Cerebellar cortex (tissue), 1 donor: Measurements from ENCODE around the gene LEMD1.
"Not testable (repeated sequence)": the region's sequence is repeated elsewhere in the genome, so short reads cannot be mapped to it uniquely, and the experiment has no call there.

ENCODE experiments used
- DNase-seq: peaks from one replicate; pipeline ENCODE4 v3.0.0-alpha.2; 2015; ENCODE audit warnings: low spot score

The LEMD1 gene

DNA sequence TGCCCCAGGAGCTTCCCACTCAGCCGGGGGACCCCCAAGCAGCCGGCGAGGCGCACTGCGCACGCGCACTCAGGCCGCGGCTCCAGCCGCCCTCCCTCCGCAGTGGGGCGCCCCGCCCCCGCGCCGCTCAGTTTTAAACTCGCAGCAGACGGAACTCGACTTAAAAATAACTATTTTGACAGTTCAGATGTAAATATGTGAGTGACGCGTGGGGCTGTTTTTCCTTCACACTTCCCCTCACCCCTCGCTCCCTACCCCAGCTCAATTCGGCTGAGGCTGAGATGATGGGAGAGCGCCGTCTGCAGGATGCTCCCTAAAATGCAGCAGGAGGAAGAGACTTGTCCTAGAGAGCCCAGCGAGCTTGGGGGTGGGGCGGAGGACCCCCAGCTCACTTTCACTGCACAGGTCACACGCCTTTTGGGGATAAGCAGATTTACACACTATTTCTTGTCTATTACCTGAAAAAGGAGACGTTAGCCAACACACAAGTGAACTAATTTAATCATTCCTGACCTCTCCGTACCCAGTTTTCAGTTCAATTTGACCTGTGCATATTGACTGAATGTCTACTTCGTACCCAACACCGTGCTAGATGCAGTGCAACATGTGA, 8.9 kb upstream of the LEMD1 start:
- DNase-seq: peak; percentile 69

DNA sequence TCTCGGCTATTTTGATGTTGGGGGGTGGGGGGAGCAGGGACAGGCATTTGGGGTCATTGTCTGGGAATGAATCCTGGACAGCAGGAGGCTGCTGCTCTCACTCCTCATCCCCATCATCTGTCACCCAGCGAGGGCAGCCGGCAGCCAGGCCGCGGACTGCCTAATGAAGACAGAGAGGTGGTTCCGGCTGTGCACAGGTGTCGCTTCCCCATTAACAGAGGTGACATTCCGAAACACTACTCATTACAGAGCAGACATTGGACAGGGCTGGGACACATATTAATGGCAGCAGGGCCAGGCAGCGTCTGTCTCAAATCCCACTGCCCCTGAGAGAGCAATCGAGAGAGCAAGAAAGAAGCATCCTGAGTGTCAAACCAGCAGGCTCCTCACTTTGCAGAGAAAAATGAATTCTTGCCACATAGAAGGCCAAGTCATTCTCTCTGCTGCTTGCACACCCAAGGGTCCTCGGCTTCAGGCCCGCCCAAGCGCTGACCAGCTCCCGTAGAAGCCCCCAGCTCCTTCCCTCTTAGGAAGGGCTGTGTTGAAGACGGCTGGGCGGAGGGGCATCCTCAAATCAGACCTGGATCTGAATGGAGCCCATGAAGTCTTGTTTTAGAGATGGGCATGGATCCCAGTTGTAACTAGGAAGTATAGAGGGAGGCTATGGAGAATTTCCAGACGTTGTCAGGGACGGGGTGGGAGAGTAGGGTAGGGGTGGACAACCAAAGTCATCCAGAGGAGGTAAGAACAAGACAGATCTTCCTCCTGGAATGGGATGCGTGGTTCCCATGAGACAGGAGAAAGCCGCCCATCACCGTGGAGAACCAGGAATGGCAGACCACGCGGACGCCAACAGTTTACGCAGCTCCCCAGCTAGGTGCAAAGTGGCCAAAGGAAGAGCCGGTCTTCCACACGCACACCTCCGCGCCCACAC, 8.2 kb upstream of the LEMD1 start:
- peak; percentile 71 for DNase-seq

DNA sequence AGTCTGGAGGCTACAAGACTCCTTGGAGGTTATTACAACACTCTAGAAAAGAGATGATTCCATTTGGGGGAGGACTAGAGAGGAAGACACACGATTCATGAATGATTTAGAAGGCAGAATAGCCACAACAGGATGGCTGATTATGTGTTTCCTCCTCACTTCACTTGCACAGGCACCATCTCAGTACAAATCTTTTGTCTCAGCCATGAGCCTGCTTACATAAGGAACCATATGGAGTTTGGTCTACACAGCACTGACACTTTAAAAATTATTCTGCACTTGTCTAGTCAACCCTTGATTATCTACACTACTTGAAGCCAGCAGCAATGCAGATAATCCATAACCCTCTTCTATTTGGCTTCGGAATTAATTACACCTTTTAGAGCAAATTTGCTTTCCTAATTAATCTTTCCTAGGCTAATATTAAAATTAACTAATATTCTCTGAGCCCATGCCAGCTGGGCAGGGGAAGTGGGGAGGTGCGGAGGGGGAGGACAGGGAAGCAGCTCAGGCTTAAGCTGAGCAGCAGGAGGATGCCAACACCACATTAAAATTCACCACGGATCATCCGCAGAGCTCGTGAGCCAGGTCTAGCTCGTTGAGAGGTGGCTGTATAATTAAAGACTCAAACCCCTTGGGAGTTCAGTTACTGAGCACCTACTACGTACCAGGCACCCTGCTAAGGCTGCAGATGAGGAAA, 3.2 kb upstream of the LEMD1 start:
- peak; percentile 61 for DNase-seq

DNA sequence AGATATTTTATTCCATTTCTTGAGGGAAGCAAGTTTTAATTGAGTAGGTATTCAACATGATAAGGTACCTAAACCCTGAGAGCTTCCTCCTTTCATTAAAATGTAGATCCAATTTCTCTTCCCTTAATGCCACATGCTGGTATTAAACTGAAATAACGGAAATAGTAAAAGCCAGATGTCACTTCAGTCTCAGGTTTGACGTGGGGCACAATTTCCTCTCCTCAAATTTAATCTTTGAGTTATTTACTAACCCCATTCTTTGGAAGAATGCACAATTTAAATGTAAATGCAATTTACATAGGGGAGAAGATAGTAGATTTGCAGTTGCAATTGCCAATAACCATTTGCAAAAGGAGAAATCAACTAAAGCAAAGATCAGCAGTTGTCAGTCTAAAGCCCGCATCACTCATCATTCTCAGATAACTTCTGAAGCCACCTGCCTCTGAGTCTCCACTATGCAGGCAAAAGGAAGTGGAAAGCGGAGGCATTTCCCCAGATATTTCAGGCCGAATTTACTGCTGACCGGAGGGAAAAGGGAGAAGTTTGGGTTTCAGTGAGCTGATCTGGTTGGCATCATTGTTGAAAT, 2.1 kb upstream of the LEMD1 start:
- no peak for DNase-seq

DNA sequence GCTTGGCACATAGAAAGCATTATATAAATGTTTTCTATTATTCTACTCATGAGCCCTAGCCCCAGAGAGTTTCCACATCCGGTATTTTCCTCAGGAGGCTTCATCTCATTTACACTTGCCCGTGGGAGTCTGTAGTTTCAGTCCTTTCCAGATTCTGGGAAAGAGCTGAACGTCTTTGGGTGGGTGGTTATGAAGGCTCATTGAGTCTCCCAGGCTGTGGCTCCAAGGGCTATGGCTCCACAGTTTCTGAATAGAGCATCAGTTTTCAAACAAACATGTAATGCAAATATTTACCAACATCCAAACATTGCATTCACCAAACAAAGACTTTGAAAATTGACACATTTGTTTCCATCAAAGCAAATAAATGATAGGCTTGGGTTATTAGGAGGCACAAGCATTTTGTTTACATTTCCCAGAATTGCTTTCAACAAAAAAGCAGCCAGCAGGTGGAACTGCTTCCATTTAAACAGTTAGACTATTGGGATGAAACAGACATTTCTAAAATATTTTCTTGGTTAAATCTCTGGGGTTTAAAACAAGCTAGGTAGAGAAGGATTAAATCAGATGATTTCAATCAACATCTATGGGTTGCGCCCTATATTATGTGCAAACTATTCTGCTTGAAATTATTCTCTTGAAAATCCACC, 1.3 kb upstream of the LEMD1 start:
- DNase-seq: peak; percentile 61

DNA sequence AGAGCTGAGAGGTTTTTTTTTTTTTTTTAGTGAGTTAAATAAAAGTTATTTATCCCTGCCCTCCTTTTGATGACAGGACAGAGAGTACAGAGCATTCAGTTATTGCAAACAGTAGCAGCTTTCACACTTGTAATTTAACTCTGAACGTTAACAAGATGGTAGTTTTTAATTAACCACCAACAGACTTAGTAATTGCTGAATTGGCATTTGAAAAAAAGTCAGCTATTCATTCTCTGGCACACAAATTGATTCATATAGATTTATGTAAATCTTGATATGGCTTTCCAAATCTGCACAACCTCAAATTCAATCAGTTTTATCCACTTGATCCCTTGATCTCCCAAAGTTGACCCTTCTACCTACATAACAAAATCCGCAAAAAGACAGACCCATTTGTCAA, 918 bp downstream of the LEMD1 start:
- DNase-seq: no peak

DNA sequence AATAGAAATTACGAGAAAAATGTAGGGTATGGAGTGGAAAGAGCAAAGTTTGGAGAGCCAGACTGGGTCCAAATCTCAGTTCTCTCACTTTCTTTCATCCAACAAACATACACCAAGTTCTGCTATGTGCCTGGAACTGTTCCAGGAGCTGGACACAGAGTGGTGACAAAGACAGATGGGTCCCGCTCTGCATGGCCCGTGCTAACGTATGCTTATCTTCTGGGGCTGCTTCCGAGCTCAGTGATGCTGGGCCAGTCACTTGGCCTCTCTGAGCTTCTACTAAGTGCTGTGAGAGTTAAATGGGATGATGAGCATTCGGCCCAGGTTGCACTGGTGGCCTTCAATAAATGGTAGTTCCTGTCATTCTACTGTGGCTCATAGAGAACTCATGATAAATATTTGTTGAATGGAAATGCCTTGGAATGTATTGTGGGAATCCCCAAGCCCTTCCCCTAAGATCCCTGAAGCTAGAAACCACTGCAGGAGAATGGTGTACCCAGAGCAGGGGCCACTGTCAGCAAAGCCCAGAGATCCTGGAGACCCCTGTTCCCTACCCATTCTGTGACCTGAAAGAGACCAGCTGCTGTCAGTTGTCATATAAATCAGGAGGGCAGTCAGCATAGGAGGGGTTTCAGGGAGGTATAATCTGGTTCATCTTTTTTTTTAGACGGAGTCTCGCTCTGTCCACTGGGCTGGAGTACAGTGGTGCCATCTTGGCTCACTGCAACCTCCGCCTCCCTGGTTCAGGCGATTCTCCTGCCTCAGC, 3.8 kb downstream of the LEMD1 start:
- DNase-seq: peak; percentile 46

DNA sequence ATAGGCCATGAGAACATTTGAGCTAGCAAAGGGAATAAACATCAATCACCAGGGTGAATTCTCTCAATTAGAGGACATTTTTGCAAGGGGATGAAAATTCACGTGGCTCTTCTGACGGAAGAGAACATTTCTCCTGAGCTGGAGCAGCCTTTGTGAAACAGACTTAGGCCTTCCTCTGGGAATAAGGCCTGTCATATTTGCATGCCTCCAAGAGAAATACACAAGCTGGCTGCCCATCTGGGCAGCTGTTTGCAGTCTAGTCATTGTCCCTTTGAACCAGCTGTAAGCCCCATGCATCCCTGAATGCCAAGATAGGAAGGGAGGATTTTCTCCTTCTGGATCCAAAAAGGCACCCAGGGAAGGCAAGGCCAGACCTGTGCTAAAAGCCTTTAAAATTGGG, 5.5 kb downstream of the LEMD1 start:
- no peak for DNase-seq

DNA sequence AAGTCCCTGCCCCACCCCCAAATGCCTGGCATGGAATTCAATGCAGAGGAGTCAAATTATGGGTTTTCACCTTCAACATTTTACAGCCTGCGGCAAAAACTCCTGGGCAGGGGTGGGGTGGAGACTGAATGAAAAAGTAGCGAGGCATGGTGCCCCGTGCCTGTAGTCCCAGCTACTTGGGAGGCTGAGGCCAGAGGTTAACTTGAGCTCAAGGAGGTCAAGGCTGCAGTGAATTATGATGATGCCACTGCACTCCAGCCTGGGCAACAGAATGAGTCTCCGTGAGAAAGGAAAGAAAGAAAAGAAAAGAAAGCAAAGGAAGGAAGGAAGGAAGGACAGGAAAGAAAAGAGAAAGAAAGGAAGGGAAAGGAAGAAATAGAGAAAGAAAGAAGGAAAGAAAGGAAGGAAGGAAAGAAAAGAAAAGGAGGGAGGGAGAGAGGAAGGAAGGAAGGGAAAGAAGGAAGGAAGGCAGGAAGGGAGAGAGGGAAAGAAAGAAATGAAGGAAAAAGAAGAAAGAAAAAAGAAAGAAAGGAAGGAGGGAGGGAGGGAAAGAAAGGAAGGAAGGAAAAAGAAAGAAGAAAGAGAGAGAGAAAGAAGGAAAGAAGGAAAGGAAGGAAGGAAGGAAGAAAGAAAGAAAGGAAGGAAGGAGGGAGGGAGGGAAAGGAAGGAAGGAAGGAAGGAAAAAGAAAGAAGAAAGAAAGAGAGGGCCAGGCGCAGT, 11.1 kb downstream of the LEMD1 start:
- DNase-seq: no peak

DNA sequence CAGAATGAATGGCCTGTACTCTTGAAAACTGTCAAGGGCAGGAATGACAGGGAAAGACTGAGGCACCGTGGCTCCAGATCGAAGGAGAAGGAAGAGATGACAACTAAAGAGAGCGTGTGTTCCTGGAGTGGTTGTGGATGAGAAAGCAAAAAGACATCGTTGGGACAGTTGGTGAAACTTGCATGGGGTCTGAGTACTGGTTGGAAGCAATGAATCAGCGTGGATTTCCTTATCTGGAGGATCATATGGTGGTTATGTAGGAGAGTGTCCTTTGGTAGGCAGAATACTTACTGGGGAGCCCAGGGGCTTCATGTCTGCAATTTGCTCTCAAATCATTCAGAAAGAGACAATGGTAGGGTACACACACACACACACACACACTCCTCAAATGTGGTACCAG, 13.9 kb downstream of the LEMD1 start:
- DNase-seq: no peak

DNA sequence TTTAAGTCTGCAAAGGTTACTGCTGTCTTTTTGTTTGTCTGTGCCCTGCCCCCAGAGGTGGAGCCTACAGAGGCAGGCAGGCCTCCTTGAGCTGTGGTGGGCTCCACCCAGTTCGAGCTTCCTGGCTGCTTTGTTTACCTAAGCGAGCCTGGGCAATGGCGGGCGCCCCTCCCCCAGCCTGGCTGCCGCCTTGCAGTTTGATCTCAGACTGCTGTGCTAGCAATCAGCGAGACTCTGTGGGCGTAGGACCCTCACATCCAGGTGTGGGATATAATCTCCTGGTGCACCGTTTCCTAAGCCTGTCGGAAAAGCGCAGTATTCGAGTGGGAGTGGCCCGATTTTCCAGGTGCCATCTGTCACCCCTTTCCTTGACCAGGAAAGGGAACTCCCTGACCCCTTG, 15.6 kb downstream of the LEMD1 start:
- not testable (repeated sequence) for DNase-seq

DNA sequence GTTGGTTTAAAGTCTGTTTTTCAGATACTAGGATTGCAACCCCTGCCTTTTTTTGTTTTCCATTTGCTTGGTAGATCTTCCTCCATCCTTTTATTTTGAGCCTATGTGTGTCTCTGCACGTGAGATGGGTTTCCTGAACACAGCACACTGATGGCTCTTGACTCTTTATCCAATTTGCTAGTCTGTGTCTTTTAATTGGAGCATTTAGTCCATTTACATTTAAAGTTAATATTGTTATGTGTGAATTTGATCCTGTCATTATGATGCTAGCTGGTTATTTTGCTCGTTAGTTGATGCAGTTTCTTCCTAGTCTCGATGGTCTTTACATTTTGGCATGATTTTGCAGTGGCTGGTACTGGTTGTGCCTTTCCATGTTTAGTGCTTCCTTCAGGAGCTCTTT, 17.4 kb downstream of the LEMD1 start:
- DNase-seq: not testable (repeated sequence)

DNA sequence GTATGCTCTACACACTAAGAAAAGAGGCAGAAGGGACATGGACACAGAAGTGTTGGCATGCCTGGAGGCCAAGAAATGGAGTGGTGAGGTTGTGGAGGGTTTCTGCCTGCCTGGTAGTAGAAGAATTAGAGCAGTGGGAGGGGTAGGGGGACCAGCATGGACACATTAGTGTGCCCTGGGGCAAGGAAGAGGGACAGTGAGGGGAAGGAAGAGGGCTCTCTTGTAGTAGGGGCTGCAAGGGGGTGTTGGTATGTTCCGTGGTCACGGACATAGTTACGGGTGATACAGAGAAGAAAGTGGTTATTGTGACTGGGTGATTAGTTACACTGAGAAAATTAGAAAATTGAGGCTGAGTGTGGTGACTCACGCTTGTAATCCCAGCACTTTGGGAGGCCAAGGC, 23.3 kb downstream of the LEMD1 start:
- DNase-seq: no peak

DNA sequence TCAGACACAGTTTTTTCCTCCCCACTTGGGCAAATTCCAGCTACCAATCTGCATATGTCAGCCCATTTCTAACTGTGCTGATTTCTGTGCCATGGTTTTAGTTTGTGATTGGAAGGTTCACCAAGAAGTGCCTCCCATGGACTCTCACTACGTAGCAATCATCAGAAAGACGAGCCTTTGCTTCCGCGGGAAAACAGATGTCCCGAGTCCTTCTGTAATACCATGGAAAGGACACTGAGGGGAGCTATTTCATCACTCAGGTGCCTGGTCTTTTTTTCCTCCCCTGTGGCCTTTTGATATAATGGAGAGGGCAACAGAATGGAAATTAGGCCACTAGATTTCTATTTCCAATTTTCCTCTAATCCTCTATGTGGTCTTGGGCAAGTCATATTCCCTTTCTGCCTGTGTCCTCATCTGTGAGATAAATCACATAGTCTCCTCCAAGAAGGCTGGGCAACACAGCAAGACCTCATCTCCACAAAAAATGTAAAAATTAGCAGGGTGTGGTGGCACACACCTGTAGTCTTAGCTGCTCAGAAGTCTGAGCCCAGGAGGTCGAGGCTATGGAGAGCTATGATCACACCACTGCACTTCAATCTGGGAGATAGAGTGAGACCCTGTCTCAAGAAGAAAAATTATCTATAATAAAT, 24.8 kb downstream of the LEMD1 start:
- DNase-seq: peak; percentile 91

DNA sequence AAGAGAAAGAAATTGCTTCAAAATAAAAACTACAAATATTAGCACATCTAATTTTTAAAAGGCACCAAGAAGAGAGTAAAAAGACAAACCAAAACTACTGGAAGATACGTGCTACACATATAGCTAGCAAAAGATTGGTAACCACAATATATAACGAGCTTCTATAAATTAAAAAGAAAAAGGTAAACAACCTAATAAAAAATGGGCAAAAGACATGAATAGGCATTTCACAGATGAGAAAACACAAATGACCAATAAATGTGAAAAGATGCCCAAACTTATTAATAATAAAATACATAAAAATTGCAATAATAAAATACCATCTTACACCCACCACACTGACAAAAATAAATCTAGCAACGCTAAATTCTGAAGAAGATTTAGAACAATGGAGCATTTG, 26.2 kb downstream of the LEMD1 start:
- no peak for DNase-seq

DNA sequence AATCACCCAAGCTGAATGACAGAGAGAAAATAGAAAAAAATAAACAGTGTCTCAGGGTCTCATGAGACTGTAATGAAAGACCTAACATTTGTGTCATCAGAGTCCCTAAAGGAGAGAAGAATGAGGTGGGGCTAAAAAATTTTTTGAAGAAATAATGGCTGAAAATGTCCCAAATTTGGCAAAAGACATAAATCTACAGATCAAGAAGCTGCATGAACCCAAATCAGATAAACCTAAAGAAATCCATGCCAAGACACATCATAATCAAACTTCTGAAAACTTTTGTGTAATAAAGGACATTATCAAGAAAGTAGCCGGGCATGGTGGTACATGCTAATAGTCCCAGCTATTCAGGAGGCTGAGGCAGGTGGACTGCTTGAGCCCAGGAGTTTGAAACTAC, 29.2 kb downstream of the LEMD1 start:
- DNase-seq: no peak

DNA sequence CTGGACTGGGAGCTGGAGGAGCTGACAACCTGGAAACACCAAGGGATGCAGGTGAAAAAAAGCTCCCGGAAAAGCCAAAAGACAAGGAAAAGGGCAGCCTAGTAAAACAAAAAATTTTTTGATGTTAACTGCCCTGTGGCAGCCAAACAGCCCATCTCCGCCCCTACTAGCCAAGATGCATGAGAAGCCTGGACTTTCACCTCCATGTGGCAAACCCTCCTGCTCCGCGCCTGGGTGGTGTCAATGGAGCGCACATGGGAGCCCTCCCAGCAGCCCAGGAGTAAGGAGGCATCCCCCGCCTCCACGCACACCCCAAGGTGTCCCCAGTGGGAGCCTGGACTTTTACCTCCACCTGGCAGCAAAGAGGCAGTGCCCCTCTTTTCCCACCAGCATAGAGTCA, 30.5 kb downstream of the LEMD1 start:
- DNase-seq: no peak

DNA sequence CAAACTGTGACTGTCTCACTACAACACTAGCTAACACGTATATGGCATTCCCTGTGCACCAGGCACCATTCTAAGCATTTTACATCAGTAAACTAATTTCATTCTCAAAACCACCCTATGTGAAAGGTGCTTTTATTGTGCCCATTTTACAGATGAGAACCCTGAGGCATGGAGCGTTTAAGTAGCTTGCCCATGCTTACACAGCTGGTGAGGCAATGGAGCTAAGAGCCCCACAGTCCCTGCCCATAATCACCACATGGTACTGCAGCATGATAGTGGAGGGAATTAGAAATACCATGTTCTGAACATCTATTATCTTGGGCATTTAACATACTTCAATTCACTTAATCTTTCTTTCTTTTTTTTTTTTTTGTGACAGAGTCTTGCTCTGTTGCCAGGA, 34.0 kb downstream of the LEMD1 start:
- DNase-seq: no peak

DNA sequence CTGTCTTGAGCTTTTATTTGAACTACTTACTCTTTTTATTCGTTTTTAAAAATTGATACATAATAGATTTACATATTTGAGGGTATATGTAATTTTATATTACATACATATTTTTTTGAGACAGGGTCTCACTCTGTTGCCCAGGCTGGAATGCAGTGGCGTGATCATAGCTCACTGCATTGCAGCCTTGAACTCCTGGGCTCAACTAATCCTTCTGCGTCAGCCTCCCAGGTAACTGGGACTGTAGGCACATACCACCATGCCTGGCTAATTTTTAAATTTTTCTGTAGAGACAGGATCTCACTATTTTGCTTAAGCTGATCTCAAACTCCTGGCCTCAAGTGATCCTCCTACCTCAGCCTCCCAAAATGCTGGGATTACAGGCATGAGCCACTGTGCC, 38.9 kb downstream of the LEMD1 start:
- not testable (repeated sequence) for DNase-seq

DNA sequence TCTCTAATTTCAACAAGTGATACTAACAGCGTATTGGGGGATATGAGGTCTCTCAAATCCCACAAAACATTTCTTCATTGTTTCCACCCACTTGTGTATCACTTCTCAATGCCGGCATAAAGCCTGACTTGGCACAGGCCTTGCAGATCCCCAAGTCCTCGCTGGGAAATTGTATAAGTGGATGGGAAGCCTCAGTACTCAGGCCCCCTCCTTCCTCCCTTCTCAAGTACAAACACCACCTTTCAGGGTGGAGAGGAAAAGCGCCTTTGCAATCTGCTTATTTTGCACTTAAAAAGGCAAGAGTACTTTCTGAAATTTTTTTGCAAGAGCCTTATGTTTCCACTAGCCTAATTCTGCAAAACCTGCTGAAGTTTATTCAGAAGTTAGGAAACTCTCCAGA, 39.3 kb downstream of the LEMD1 start:
- no peak for DNase-seq
